ENCODE data around the gene SELL.

Gene SELL

GRCh38 chr1:169708647-169709046 is 2.8 kb downstream of the SELL start:
- TF ChIP-seq CTCF (conservative IDR thresholded peaks at IDR 0.05; ENCODE audit: control insufficient read depth, insufficient read depth, low read depth, low read length), result no peak
- no peak for DNase-seq (ENCODE audit: low read depth)
- H3K4me3 ChIP-seq (ENCODE audit: control insufficient read depth, low read depth, low read length), result no peak overlapping the region

- H3K4me3 ChIP-seq (ENCODE audit: control insufficient read depth, low read depth, low read length), result no peak overlapping the region
- no peak for TF ChIP-seq CTCF (conservative IDR thresholded peaks at IDR 0.05; ENCODE audit: control insufficient read depth, insufficient read depth, low read depth, low read length)
- no peak for DNase-seq (ENCODE audit: low read depth)
These were observed 3.4 kb downstream of the SELL start for GRCh38 chr1:169707912-169708604.

- TF ChIP-seq CTCF (conservative IDR thresholded peaks at IDR 0.05; ENCODE audit: control insufficient read depth, insufficient read depth, low read depth, low read length), result no peak
- no peak overlapping the region for H3K4me3 ChIP-seq (ENCODE audit: control insufficient read depth, low read depth, low read length)
- DNase-seq (ENCODE audit: low read depth), result no peak
These were observed 6.6 kb downstream of the SELL start for GRCh38 chr1:169704797-169705196.

GRCh38 chr1:169701261-169702005 is 10.0 kb downstream of the SELL start:
- no peak for DNase-seq (ENCODE audit: low read depth)
- no peak for TF ChIP-seq CTCF (conservative IDR thresholded peaks at IDR 0.05; ENCODE audit: control insufficient read depth, insufficient read depth, low read depth, low read length)
- H3K4me3 ChIP-seq (ENCODE audit: control insufficient read depth, low read depth, low read length), result no peak overlapping the region

GRCh38 chr1:169699707-169700106 is 11.7 kb downstream of the SELL start:
- no peak for TF ChIP-seq CTCF (conservative IDR thresholded peaks at IDR 0.05; ENCODE audit: control insufficient read depth, insufficient read depth, low read depth, low read length)
- no peak for DNase-seq (ENCODE audit: low read depth)
- H3K4me3 ChIP-seq (ENCODE audit: control insufficient read depth, low read depth, low read length), result no peak overlapping the region

GRCh38 chr1:169698976-169699375 is 12.4 kb downstream of the SELL start:
- TF ChIP-seq CTCF (conservative IDR thresholded peaks at IDR 0.05; ENCODE audit: control insufficient read depth, insufficient read depth, low read depth, low read length), result no peak
- no peak for DNase-seq (ENCODE audit: low read depth)
- H3K4me3 ChIP-seq (ENCODE audit: control insufficient read depth, low read depth, low read length), result no peak overlapping the region
